A549 treated with CpdA at 1 μM for 4 hours (cell line): ENCODE measurements around the gene SAMD7. TPM values are rescaled to one million over a fixed set of nuclear protein-coding genes. Genes with fewer than 3 reads are reported as not detected.

Experiments
- total RNA-seq: library from RNA; stranded (reverse); fragments of 200-300 nt; extraction: Qiagen RNA extraction; gene quantifications from 5 replicates; pipeline ENCODE4 v1.2.3, GENCODE V29; 2022; ENCODE audit warnings: low read depth

SAMD7 gene, protein sequence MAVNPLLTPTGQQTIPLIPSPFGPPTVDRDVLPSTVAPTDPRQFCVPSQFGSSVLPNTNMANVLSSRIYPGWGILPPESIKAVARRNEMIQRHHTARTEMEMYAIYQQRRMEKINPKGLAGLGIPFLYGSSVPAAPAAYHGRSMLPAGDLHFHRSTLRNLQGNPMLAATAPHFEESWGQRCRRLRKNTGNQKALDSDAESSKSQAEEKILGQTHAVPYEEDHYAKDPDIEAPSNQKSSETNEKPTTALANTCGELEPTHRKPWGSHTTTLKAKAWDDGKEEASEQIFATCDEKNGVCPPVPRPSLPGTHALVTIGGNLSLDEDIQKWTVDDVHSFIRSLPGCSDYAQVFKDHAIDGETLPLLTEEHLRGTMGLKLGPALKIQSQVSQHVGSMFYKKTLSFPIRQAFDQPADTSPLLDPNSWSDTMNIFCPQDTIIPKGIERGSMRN
- total RNA-seq, result not detected in 5 replicates

GRCh38 chr3:169911272-169911671 is at the start of gene SAMD7:
TSS of gene SAMD7 (plus strand) at chr3:169911572. CDS start at chr3:169919499, 7,927 bp downstream.

GRCh38 chr3:169869484-169870220 is 41.7 kb upstream of the SAMD7 start, which contains the start of gene LRRC31:
TSS of gene LRRC31 (minus strand) at chr3:169869935. CDS start at chr3:169869807, 128 bp downstream.

DNA sequence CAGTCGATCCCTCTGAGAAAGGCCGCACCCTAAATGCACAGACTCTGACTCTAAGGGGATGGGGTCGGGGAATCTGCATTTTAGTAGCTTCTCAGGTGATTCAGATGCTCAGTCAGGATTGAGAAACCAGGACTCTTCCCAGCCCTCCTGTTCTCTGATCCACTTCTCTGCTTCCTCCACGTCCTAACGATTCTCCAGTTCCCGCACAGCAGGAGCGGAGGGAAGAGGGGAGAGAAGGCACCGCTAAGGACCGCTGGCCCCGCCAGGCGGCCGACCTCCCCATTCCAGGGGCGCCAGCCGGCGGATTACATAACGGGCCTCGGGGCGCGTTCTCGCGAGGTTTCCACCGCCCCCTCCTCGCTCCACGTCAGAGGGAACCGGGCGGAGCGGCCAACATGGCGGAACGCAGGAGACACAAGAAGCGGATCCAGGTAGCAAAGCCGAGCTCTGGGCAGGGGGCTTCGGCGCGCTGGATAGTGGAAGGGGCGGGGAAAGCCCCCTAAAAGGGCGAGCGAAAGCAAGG is 55.1 kb downstream of the SAMD7 start, which contains the start of gene SEC62:
Gene SEC62 (plus strand): TSS at position 380 of the 523 bp plus-strand sequence. CDS start 16 bp downstream, at position 396.

Other genes with a start within 250 kb of the SAMD7 start
- gene MECOM, start 247.9 kb upstream of the SAMD7 start, total RNA-seq, result 0.01 to 0.05 TPM in 2 of 5 replicates, not detected in the others
- gene TERC, start 146.5 kb upstream of the SAMD7 start, total RNA-seq, result 0.16 TPM in 1 of 5 replicates, not detected in the others
- 2.6 to 3.1 TPM (median 2.8 TPM) in 5 replicates for gene ACTRT3, start 142.0 kb upstream of the SAMD7 start, total RNA-seq
- gene MYNN, start 138.2 kb upstream of the SAMD7 start, total RNA-seq, result 8.7 to 11.4 TPM (median 9.6 TPM) in 5 replicates
- not detected in 5 replicates for gene LRRIQ4, start 98.7 kb upstream of the SAMD7 start, total RNA-seq
- not detected in 5 replicates for gene LRRC34, start 98.7 kb upstream of the SAMD7 start, total RNA-seq
- gene LRRC31, start 41.6 kb upstream of the SAMD7 start, total RNA-seq, result 0.02 TPM in 1 of 5 replicates, not detected in the others
- 80.2 to 158 TPM (median 94.6 TPM) in 5 replicates for gene SEC62, start 55.2 kb downstream of the SAMD7 start, total RNA-seq
- gene GPR160, start 126.4 kb downstream of the SAMD7 start, total RNA-seq, result 1.2 to 2.0 TPM (median 1.8 TPM) in 5 replicates